HG03442 (cell line): Measurements from ENCODE around the gene PLEKHG3.

Source experiments
- ATAC-seq: cut with Tn5 transposase; IDR thresholded peaks from one replicate; pipeline ENCODE4 v1.9.1; 2021; ENCODE audit warnings: mild to moderate bottlenecking, moderate library complexity; ENCODE audit not compliant: unreplicated experiment

Gene PLEKHG3

DNA sequence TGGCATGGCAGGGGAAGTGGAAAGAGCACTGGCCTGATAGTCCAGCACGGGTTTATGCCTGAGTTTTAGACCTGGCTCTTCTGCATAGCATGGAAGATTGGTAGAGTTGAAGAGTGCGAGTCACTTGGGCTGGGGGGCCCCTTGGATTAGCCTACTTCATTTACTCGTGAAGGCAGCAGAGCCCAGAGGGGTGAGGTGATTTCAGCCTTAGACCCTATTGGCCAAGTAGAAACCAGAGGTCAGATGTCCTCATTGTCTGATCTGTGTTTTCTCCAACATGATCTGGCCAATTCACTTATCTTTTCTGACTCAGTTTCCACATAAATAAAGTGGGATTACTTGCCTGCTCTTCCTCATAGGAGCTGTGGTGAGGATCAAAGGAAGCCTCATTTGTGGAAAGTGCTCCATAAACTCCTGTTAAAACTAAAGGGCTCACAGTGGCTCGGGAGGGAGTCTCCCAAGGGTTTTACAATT, 1.9 kb downstream of the PLEKHG3 start:
- no peak for ATAC-seq

DNA sequence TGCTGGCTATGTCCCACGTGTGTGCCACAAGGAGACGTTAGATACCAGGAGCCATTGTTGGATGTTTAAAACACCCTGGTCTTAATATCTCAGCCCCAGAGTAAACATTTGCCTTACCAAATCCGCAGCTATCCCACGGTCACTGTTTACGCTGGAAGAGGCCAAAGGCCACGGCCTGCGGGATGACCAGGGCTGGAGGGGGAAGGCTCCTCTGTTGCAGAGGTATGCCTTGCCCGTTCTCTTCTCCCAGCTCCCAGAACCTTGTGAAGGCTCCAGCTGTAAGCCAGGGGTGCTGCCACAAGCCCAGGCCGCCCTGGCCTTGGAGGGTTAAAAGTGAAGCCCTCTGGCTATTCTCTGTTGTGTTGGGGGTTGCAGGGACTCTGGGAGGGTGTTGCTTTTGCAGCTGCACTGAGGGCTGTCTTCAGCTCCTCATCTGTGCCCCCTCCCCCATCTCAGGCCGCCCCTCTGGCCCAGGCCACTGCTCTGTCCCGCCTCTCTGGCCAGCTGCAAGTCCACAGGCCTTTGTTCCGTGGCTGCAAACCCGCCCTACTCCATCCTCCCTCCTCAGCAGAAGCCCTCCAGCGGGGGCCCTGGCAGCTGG, 2.5 kb downstream of the PLEKHG3 start:
- no peak for ATAC-seq

- no peak for ATAC-seq
These were observed 3.4 kb downstream of the PLEKHG3 start for GRCh38 chr14:64707661-64708060.

DNA sequence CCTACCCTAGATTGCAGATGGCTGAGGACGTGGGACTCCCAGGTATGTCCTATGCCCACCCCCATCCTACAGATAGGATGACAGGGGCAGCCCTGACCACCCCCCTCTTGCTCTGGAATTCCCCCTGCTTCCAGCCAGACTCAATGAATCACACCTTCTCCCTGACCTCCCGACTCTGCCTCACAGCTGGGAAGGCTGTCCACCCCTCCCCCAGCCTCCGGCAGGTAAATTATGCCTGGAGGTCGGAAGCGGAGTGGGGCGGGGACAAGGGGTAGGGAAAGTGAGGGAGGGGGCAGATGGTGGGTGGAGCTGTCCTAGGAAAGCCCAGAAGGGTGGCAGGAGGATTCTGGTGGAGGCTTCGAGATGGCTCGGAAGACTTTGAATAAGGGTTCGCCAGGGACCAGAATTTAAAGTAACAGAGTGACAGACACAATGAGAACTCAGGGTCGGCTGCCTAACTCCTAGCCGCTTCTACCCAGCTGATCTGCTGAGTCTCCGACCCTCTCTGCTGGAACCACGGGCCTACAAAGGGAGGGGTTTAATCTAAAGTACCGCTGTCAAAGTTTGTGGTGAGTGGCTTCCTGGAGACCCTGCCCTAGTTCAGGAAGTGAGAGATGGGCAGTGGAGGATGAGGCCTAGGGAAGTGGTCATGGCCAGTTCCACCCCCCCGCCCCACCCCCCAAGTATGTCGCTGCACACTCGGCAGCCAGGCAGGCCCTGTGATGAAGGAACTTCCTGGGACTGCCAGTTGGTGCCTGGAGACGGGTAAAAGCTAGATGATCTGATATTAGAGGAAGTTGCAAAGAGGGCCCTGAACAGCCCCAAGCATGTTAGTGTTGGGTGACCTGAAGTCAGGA, 4.2 kb downstream of the PLEKHG3 start:
- ATAC-seq = no peak

GRCh38 chr14:64709126-64709525, 4.9 kb downstream of the PLEKHG3 start:
- ATAC-seq = no peak

- no peak for ATAC-seq
These were observed 6.8 kb downstream of the PLEKHG3 start for GRCh38 chr14:64711039-64711438.

DNA sequence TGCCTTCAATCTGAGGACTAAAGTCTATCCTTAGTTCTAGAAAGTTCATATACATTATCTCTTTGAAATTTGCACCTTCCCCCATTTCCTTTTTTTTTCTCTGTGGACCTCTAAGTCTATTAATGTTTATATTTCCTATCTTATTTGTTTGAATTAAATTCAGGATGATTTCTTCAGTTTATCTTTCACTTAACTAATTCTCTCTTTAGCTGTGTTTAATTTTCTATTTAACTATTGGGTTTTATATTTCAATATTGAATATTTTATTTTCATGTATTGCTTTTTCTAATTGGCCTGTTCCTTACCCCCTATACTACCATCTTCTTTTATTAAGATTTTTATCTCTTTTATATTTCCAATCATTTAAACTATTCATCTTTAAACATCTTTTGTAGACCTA, 9.5 kb downstream of the PLEKHG3 start:
- ATAC-seq = no peak

- no peak for ATAC-seq
These were observed 10.3 kb downstream of the PLEKHG3 start for GRCh38 chr14:64714432-64715025.

GRCh38 chr14:64715146-64715627, 11.0 kb downstream of the PLEKHG3 start:
- no peak for ATAC-seq

DNA sequence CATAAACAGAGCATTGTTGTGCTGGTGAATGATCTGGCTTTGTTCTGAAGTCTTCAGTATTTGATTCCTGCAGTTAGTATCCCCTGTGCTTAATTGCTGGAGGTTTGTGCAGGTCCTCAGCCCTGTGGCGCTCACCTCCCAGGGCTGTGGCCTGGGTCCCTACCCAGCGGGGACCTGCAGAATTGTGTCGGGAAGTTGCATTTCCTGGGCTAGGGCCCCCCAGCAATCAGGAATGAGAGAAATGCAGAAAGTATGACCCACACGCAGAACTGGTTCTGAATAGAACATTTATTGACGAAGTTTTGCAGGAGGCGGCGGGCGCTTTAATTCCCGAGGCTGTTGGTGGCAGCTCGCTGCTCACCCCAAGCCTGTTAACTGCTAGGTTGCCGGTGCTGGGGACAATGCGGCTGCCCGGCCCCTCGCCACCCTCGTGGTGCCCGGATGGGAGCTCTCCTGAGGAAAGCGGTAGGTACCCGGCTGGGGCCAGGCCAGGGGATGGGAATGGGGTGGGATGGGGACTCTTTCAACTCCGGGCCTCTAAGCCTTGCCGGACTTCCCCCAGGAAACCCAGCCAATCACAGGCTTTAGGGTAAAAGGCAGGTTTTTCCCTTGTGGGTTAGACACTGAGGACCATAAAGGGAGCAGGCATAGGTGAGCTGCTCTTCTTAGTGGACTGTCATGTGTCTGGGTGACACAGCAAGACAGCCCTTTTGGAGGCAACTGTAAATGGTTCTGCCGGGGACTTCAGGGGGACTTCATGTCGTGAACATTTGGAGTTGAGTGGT, 11.6 kb downstream of the PLEKHG3 start:
- ATAC-seq = no peak

- no peak for ATAC-seq
These were observed 13.6 kb downstream of the PLEKHG3 start for GRCh38 chr14:64717870-64718269.

DNA sequence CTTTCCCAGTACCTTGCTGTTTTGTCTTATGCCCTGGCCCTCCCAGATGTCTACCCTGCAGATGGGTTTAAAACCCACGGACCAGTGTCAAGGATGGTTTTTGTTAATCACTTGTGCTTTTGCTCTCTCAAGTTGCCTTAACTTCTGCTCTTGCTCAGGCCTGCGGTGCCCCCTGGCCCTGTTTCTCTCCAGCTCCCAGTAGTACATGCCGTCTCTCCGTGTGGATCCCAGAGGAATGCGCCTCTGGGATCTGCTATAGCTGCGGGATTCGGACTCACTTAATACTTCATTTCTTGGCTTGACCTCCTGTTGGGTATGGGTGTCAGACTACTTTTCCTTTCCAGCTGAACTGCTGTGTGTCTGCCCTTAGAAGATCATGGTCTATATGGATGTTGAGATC, 14.5 kb downstream of the PLEKHG3 start:
- no peak for ATAC-seq

- ATAC-seq = no peak
These were observed 15.4 kb downstream of the PLEKHG3 start for GRCh38 chr14:64719601-64720000.

GRCh38 chr14:64720131-64720576, 15.9 kb downstream of the PLEKHG3 start:
- no peak for ATAC-seq

DNA sequence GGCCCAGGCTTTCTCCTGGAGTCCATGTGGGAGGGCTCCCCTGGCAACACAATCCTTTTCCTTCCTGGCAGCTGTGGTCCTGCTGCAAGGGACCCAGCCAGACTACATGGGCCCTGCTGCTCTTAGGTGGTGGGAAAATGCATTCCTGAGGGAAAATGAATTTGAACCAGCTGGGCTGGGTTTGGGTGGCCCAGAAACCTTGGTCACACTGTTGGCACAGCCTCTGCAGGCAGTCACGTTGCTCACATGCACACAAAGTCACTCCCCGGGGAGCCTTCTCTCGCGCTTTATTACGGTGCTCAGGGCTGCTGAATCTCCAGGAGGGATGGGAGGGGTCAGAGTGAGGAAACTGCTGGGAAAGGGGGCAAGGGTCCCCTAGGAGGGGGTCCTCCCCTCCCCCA, 17.2 kb downstream of the PLEKHG3 start:
- no peak for ATAC-seq

DNA sequence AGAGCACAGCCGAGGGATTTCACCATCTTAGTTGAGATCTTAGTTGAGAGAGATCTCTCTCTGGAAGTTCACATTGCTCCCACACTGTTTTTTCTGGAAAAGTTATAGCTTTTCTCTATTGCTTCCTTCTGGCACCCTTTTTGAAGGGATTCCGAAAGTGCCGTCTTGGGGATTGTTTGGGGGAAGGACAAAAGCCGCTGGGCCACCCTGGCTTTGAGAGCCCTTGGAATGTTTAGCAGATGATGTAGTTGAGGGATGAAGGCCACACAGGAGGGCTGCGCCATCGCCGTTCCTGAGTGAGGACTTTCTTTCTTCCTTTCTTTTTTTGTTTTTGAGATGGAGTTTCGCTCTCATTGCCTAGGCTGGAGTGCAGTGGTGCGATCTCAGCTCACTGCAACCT, 17.7 kb downstream of the PLEKHG3 start:
- ATAC-seq = no peak

GRCh38 chr14:64722842-64723447, 18.7 kb downstream of the PLEKHG3 start:
- ATAC-seq = no peak

DNA sequence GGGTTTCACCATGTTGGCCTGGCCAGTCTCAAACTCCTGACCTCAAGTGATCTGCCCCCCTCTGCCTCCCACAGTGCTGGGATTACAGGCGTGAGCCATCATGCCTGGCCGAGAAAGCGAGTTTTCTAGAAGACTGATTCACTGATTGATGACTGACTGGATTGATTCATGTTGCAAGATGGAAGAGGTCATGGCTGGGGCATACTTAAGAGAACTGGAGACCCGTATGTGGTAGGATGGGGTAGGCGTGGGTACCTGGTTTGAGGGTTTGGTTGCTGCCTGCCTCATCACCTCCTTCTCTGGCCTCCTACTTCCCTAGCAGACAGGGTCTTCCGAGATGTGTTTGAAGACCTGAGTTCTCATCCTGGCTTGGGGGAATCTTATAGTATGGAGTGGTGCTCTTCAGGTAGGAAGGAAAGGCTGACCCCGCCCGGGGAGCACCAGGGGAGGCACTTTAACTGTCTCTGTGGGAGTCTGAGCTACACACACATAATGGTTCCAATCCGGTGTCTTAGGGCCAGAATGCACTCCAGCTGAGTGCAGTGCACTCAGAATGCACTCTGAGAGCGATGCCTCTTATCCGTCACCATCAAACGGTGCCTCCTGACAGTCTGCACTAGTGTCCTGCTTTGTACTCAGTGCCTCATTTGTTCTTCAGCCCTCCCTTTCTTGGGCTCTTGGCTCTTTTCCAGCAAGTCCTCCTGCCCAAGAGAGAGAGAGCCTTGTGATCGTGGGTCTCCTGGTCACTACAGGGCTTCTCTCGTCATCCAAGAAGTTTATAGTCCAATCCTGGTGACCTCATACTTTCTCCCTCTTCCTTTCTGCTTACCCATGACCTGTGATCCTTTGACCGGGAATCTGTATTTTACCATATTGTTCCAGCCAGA, 19.7 kb downstream of the PLEKHG3 start:
- ATAC-seq = no peak

DNA sequence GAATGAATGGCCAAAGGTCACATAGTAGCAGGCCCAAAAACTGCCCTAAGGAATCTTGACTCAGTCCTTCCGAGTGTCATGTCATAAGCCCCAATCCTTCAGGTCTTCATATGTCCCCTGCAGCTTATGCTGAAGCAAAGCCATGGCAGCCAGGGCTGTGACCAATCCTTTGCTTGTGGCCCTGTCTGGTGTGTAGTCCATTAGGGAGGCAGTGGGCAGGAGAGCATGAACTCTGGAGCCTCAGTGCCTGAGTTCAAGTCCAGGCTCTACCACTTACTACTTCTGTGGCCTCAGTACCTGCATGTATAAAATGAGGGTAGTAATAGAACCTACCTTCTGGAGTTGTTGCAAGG, 20.3 kb downstream of the PLEKHG3 start:
- ATAC-seq = no peak
